CD1c-positive myeloid dendritic cell (primary cell): ENCODE measurements around the gene FERMT1.
"Not testable (repeated sequence)": the region's sequence is repeated elsewhere in the genome, so short reads cannot be mapped to it uniquely, and the experiment has no call there.

ENCODE experiments used
- DNase-seq: peaks from one replicate; pipeline ENCODE4 v3.0.0-alpha.2; 2016; ENCODE audit errors: extremely low spot score

Gene FERMT1

GRCh38 chr20:6116758-6117157 is 6.1 kb downstream of the FERMT1 start:
- DNase-seq: no peak

DNA sequence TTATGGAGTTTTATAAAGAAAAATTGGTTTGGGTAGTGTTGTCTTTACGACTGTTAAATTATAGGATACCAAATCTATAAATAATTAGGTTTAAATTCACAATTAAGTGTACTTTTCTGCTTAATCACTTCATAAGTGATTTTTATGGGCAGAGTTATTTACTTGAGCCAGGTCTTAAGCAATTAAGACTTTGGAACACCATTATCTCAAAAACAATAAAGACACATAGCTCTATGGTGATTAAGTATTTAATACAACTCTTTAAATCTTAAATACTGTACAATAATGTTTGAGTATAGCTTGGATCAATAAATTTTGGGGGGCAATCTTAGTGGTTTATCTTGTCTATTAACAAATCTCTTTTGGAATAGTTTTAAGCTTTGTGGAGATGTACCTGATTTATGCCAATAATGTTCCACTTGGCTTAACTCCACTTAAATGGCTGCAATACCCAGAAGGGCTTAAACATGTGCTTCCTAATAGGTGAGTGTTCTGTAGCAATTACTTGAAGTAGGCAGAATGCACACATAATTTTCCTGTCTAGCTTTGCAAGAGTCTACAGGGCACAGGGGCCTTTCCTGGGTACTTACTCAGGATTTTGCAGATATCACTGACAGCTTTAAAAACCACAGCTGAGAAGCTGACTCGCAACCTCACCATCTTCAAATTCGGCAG is 7.5 kb downstream of the FERMT1 start:
- DNase-seq: no peak

DNA sequence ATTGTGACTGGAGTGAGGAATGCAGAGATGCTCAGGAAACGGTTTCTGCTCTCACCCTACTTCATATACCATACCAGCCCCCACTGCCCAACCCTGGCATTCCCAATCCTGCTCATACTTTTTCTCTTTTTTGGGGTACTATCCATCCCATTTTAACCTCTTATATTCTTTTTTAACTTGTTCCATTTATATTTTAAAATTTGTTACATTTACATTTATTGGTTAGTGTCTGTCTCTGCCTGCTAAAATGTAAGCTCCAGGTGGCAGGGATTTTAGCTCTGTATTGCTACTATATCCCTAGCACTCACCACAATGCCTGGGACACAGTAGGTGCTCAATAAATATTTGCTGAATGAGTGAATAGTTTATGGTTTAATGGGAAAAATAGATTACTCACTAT is 8.1 kb downstream of the FERMT1 start:
- DNase-seq: no peak

- no peak for DNase-seq
Observed at GRCh38 chr20:6113951-6114350, 8.9 kb downstream of the FERMT1 start.

- not testable (repeated sequence) for DNase-seq
Observed at GRCh38 chr20:6112965-6113364, 9.9 kb downstream of the FERMT1 start.

GRCh38 chr20:6108330-6108729 is 14.5 kb downstream of the FERMT1 start:
- DNase-seq: no peak

- DNase-seq: no peak
Observed at GRCh38 chr20:6104493-6105188, 18.2 kb downstream of the FERMT1 start.

GRCh38 chr20:6103301-6103700 is 19.5 kb downstream of the FERMT1 start:
- no peak for DNase-seq

DNA sequence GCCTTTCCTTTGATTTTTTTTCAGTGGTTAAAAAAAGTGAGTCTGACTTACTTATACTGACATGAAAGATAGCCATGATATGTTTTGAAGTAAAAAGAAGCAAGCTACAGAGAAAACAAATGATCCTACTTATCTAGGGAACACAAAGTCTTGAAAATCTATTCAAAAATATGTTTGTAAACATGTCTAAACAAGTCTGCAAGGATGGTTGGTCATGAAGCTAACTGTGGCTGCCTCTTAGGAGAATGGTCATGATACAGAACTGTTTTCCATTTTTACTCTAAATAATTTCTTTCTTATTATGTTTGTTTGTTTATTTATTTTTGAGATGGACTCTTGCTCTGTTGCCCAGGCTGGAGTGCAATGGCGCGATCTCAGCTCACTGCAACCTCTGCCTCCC is 21.5 kb downstream of the FERMT1 start:
- no peak for DNase-seq

GRCh38 chr20:6100246-6100645 is 22.6 kb downstream of the FERMT1 start:
- no peak for DNase-seq

GRCh38 chr20:6099819-6100218 is 23.0 kb downstream of the FERMT1 start:
- DNase-seq: no peak

DNA sequence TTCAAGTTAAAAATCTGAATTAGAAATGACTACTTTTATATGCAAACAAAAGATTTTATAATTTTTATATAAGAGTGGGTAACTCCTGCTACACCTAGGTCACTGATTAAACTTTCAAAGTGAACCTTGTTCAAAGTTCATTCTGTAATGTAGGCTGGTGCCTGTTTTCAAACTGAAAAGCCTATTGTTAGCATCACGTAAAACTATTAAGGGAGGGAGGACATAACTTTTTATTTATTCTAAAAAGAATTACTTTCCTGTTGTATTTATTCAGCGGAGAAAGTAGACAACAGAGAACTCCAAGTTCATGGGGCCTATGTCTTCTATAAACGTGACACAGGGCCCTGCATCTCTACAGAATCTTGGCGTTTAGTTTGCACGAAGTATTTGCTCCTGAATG is 27.4 kb downstream of the FERMT1 start:
- DNase-seq: no peak

GRCh38 chr20:6094565-6094964 is 28.3 kb downstream of the FERMT1 start:
- DNase-seq: no peak

DNA sequence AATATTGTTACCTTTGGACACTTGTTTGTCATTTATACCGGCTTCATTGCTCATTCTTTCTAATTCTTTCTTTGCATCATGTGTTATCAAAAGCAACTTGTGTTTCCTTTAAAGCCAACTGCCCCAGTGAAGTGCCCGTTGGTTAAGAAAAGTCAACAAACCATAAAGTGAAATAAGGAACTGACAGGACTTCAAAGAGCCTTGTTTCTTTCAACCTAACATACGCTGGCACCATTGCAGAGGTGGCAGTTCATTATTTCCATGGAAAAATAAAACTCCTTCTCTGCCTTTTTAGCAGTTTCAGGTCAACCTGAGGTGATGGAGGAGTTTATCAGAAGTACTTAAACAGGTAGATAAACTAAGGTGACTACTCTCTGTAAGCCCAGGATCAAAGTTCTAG is 28.8 kb downstream of the FERMT1 start:
- DNase-seq: no peak

DNA sequence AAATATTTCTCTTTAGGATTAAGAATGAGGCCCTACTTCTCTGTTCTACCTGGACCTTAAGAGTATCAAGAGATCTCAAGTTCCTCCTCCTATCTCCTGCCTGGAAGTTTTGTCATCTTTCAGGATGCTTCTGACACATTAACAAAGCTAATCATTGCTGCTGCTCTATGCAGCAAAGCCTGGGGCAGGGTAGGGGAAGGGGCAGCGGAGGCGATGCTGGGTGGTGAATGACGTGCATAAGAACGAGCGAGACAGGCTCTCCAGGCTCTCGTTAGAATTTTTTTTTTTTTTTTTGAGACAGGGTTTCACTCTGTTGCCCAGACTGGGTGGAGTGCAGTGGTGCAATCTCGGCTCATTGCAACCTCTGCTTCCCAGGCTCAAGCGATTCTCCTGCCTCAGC is 31.2 kb downstream of the FERMT1 start:
- no peak for DNase-seq

- DNase-seq: no peak
Observed at GRCh38 chr20:6086868-6087267, 36.0 kb downstream of the FERMT1 start.

DNA sequence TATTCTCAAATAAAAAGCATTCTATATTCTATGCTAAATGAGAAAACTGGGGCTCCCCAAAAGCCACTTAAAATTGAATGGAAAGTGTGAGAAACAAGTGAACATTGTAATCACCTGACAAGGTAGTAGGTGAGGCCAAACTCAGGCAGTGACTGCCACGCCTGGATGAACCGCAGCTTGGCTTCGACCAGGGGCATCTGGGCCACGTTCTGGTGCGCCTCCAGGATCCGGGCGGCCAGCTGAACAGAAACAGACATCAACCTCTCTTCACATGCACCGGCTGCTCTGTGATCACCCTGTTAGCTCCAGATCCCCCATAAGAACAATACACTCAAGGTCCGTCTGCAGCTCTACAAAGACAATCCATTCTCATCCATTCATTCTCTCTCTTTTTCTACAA is 38.9 kb downstream of the FERMT1 start:
- no peak for DNase-seq

GRCh38 chr20:6081236-6081635 is 41.6 kb downstream of the FERMT1 start:
- no peak for DNase-seq

- DNase-seq: no peak
Observed at GRCh38 chr20:6079016-6079415, 43.8 kb downstream of the FERMT1 start.

GRCh38 chr20:6075428-6076219 is 47.2 kb downstream of the FERMT1 start:
- no peak for DNase-seq

DNA sequence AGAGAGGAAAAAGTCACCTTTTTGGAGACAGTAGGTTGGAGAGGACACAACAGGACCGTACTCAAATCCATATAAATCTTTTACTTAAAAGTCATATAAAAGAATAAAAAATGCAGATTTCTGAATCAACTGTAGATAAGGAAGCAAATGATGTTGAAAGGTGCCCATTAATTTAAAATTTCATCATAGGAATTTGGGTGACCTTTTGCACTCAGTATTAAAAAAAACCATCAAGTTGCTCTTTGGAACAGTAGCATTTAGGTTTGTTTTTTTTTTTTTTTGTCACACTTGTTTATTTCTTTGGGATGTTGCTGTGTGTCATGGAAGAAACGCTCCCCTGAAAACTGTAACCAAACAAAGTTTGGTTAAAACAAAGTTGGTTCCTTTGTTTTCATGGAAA is 48.0 kb downstream of the FERMT1 start:
- no peak for DNase-seq

DNA sequence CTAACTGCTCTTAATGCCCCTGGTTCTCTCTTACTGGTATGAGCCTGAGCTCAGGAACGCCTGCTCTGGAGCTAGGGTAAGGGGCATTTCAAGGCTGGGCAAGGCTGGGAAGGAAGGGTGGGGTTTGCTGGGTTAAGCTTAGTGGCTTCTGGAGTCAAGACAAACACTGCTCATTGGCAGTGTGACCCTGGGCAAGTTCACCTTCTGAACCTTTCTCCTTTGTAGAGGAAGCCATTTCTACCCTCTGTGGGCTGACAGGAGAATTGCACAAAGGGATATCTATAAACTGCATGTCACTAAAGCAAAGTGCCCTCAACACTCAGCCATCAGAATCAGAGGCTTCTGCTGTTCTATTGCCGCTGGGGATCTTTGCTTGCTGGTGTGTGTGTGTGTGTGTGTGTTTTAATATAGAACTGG is 48.7 kb downstream of the FERMT1 start:
- peak; percentile 6 for DNase-seq
